Body of pancreas (tissue), 4 donors: ENCODE data around the gene CCT7.

Experiments used
- CTCF ChIP-seq, 7 experiments: fragments of 450-650 bp in 4 of 7; fragments of 200-600 bp in 3 of 7; sonication (generic) in 3 of 7; IDR thresholded peaks; one replicate each; pipeline ENCODE4 v1.5.1; 2016 to 2019; ENCODE audit warnings: antibody characterized with exemption in 7 of 7
- POLR2A ChIP-seq, 3 donors: fragments of 450-650 bp; IDR thresholded peaks; one replicate each; pipeline ENCODE4 v1.6.1; 2016; ENCODE audit warnings: antibody characterized with exemption in 3 of 3, mild to moderate bottlenecking in 2 of 3

DNA sequence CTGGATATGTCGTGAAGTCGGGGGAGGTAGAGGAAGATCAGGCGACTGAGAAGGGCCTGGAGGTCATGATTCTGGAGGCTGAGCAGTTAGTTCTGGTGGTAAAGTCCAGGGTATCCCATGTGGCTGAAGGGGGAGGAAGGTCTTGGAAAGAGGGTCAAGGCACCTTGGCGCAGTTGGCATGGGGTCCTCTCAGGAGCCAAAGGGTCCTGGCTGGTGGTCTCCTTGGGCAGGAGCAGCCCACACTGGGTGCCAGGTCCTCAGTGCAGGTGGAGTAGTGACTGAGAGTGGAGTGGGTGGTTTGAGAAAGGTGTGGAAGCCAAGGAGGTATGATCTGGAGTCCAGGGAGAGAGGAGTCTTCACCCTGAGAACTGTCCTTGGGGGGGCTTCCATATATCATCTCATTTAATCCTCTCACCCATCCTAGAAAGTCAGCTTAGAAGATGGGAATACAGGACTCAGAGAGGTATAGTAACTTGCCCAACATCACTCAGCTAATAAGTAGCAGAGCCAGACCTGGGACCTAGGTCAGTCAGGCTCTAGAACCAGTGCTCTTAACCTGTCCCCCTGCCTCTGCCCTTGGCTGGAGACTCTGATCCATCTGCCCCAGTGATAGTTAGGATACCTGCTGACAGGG is 25.7 kb downstream of the CCT7 start:
- TF ChIP-seq CTCF (IDR thresholded peaks at IDR 0.05) (no peak), POLR2A (IDR thresholded peaks at IDR 0.05) (no peak)
